DOHH2 (cell line): Measurements from ENCODE around the gene STK17A.

Experiments used
- H3F3A ChIP-seq: fragments of 200-600 bp; sonication (generic), shearing (Covaris generic); 2 replicates; pipeline ENCODE4 v1.6.0; 2016; ENCODE audit warnings: antibody characterized with exemption, mild to moderate bottlenecking; ENCODE audit not compliant: control insufficient read depth, insufficient read depth
- H3K27ac ChIP-seq: fragments of 200-600 bp; sonication (generic); 2 replicates; pipeline ENCODE4 v1.5.1; 2014; ENCODE audit warnings: low read depth, mild to moderate bottlenecking, low read length, moderate library complexity
- H3K27me3 ChIP-seq: fragments of 200-600 bp; sonication (generic); 2 replicates; pipeline ENCODE4 v1.6.1; 2014; ENCODE audit warnings: mild to moderate bottlenecking, low read length, mixed read lengths; ENCODE audit not compliant: control insufficient read depth
- H3K36me3 ChIP-seq: fragments of 200-600 bp; sonication (generic); 2 replicates; pipeline ENCODE4 v1.6.1; 2014; ENCODE audit warnings: mild to moderate bottlenecking, low read length, moderate library complexity, mixed read lengths; ENCODE audit not compliant: control insufficient read depth
- H3K4me1 ChIP-seq: fragments of 200-600 bp; sonication (generic); 2 replicates; pipeline ENCODE4 v1.6.1; 2014; ENCODE audit warnings: mild to moderate bottlenecking, low read length, mixed read lengths; ENCODE audit not compliant: control insufficient read depth
- H3K4me2 ChIP-seq: fragments of 200-600 bp; sonication (generic); 2 replicates; pipeline ENCODE4 v1.6.0; 2014; ENCODE audit warnings: mild to moderate bottlenecking, low read length, moderate library complexity
- H3K4me3 ChIP-seq: fragments of 200-600 bp; sonication (generic); 2 replicates; pipeline ENCODE4 v1.5.1; 2014; ENCODE audit warnings: mild to moderate bottlenecking, low read length, mixed read lengths
- H3K79me2 ChIP-seq: fragments of 200-600 bp; sonication (generic); 2 replicates; pipeline ENCODE4 v1.6.1; 2014; ENCODE audit warnings: mild to moderate bottlenecking, low read length, mixed read lengths; ENCODE audit not compliant: control insufficient read depth
- H3K9me2 ChIP-seq: fragments of 200-600 bp; sonication (generic); replicated peaks from 2 replicates; pipeline ENCODE4 v1.6.1; 2014; ENCODE audit warnings: mild to moderate bottlenecking, low read length, mixed read lengths; ENCODE audit not compliant: control insufficient read depth
- H3K9me3 ChIP-seq: fragments of 200-600 bp; sonication (generic); 2 replicates; pipeline ENCODE4 v1.6.1; 2014; ENCODE audit warnings: antibody characterized with exemption, low read length, mixed read lengths; ENCODE audit not compliant: control insufficient read depth, insufficient read depth
- H4K20me1 ChIP-seq: fragments of 200-600 bp; sonication (generic); 2 replicates; pipeline ENCODE4 v1.6.0; 2014; ENCODE audit warnings: low read depth, mild to moderate bottlenecking, antibody characterized with exemption, low read length, moderate library complexity; ENCODE audit not compliant: control insufficient read depth, insufficient read depth
- CTCF ChIP-seq: fragments of 200-600 bp; sonication (generic); IDR thresholded peaks from one replicate; pipeline ENCODE4 v1.5.1; 2014; ENCODE audit warnings: antibody characterized with exemption, mild to moderate bottlenecking, low read depth, low read length; ENCODE audit not compliant: poor library complexity, severe bottlenecking
- EZH2phosphoT487 ChIP-seq: fragments of 200-600 bp; sonication (generic); IDR thresholded peaks from 2 replicates; pipeline ENCODE4 v1.6.1; 2017; ENCODE audit warnings: borderline replicate concordance, mild to moderate bottlenecking, antibody characterized with exemption, low read length, moderate library complexity, mixed read lengths

Gene STK17A

GRCh38 chr7:43585562-43585961 is 2.7 kb downstream of the STK17A start:
- no peak for TF ChIP-seq CTCF
- no peak for TF ChIP-seq EZH2phosphoT487
- Histone ChIP-seq H3K27me3 (peaks cover 15% of the 10 kb centered on the region), H3K79me2 (peaks cover 77% of the 10 kb centered on the region), H3F3A (peaks cover 13% of the 10 kb centered on the region), H4K20me1 (peaks cover 21% of the 10 kb centered on the region), H3K9me3 (no peaks in the 10 kb centered on the region), H3K4me2 (peak overlapping the region; percentile 87), H3K4me1 (peaks cover 58% of the 10 kb centered on the region), H3K9me2 (no peaks in the 10 kb centered on the region), H3K27ac (peak overlapping the region; percentile 85), H3K4me3 (peak overlapping the region; percentile 83), H3K36me3 (peaks cover 42% of the 10 kb centered on the region)

GRCh38 chr7:43586251-43586900 is 3.5 kb downstream of the STK17A start:
- Histone ChIP-seq H3K4me3 (peak overlapping the region; percentile 83), H3K79me2 (peaks cover 85% of the 10 kb centered on the region), H3K27ac (peak overlapping the region; percentile 85), H4K20me1 (peaks cover 21% of the 10 kb centered on the region), H3K9me2 (no peaks in the 10 kb centered on the region), H3F3A (peaks cover 13% of the 10 kb centered on the region), H3K27me3 (peaks cover 9% of the 10 kb centered on the region), H3K4me2 (peak overlapping the region; percentile 87), H3K9me3 (no peaks in the 10 kb centered on the region), H3K4me1 (peaks cover 65% of the 10 kb centered on the region), H3K36me3 (peaks cover 42% of the 10 kb centered on the region)
- no peak for TF ChIP-seq EZH2phosphoT487
- no peak for TF ChIP-seq CTCF

- H3K27me3 ChIP-seq = no peaks in the 10 kb centered on the region
- peaks cover 80% of the 10 kb centered on the region for H3K4me1 ChIP-seq
- peaks cover 42% of the 10 kb centered on the region for H3K36me3 ChIP-seq
- H3K79me2 ChIP-seq = peaks cover 100% of the 10 kb centered on the region
- peak overlapping the region; percentile 83 for H3K4me3 ChIP-seq
- H4K20me1 ChIP-seq = peaks cover 30% of the 10 kb centered on the region
- peaks cover 11% of the 10 kb centered on the region for H3F3A ChIP-seq
- TF ChIP-seq CTCF = no peak
- TF ChIP-seq EZH2phosphoT487 = no peak
- no peaks in the 10 kb centered on the region for H3K9me2 ChIP-seq
- peak overlapping the region; percentile 87 for H3K4me2 ChIP-seq
- H3K27ac ChIP-seq = 0 out of 2 replicates have a peak overlapping the region, but pooled peaks have one; percentile 7
- no peaks in the 10 kb centered on the region for H3K9me3 ChIP-seq
Measured at GRCh38 chr7:43588477-43589132, 5.7 kb downstream of the STK17A start.
